Right lobe of liver (tissue), 4 donors: Measurements from ENCODE around the gene ST14.

Source experiments
- POLR2A ChIP-seq: fragments of 450-650 bp; IDR thresholded peaks from one replicate; pipeline ENCODE4 v1.6.1; 2017; ENCODE audit warnings: antibody characterized with exemption, mild to moderate bottlenecking
- TF ChIP-seq, protein P1 (sequence below), 4 donors: fragments of 200-600 bp in 3 of 4; fragments of 450-650 bp in 1 of 4; IDR thresholded peaks; one replicate each; pipeline versions ENCODE4 v1.5.1 to v1.8.0; 2016 to 2022; ENCODE audit warnings: antibody characterized with exemption in 4 of 4, mild to moderate bottlenecking in 2 of 4
- donor health status: DM: no; HTN: no; CAD: no.
- donor health status: DM: no; HTN: no; CAD: no.
- donor health status: DM: no; HTN: yes; CAD: no.

DNA sequence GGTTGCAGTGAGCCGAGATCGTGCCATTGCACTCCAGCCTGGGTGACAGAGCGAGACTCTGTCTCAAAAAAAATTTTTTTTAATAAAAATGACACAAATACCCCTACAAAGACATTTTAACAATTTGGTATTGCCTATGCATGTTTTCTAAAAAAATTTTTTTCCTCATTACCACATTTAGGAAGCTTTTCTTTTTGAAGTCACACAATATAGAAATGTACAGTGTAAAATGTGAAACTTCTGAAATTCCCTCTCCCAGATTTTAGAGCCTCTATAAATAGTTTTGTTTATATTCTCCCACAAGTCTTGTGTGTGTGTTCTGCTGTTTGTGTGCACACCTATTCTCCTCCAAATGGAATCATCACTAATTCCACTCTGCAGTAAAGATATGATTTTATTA lies 7.6 kb downstream of the ST14 start:
- TF ChIP-seq, protein P1, sequence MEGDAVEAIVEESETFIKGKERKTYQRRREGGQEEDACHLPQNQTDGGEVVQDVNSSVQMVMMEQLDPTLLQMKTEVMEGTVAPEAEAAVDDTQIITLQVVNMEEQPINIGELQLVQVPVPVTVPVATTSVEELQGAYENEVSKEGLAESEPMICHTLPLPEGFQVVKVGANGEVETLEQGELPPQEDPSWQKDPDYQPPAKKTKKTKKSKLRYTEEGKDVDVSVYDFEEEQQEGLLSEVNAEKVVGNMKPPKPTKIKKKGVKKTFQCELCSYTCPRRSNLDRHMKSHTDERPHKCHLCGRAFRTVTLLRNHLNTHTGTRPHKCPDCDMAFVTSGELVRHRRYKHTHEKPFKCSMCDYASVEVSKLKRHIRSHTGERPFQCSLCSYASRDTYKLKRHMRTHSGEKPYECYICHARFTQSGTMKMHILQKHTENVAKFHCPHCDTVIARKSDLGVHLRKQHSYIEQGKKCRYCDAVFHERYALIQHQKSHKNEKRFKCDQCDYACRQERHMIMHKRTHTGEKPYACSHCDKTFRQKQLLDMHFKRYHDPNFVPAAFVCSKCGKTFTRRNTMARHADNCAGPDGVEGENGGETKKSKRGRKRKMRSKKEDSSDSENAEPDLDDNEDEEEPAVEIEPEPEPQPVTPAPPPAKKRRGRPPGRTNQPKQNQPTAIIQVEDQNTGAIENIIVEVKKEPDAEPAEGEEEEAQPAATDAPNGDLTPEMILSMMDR (IDR thresholded peaks at IDR 0.05) = no peak
- TF ChIP-seq POLR2A = no peak
